HG03064 (cell line): Measurements from ENCODE around the gene LOXL3.
A peak's percentile ranks its signal among the peaks of the same experiment; 100 is the strongest.

Experiments
- ATAC-seq: cut with Tn5 transposase; IDR thresholded peaks from one replicate; pipeline ENCODE4 v1.9.1; 2021; ENCODE audit warnings: low read depth; ENCODE audit not compliant: unreplicated experiment

LOXL3 gene

DNA sequence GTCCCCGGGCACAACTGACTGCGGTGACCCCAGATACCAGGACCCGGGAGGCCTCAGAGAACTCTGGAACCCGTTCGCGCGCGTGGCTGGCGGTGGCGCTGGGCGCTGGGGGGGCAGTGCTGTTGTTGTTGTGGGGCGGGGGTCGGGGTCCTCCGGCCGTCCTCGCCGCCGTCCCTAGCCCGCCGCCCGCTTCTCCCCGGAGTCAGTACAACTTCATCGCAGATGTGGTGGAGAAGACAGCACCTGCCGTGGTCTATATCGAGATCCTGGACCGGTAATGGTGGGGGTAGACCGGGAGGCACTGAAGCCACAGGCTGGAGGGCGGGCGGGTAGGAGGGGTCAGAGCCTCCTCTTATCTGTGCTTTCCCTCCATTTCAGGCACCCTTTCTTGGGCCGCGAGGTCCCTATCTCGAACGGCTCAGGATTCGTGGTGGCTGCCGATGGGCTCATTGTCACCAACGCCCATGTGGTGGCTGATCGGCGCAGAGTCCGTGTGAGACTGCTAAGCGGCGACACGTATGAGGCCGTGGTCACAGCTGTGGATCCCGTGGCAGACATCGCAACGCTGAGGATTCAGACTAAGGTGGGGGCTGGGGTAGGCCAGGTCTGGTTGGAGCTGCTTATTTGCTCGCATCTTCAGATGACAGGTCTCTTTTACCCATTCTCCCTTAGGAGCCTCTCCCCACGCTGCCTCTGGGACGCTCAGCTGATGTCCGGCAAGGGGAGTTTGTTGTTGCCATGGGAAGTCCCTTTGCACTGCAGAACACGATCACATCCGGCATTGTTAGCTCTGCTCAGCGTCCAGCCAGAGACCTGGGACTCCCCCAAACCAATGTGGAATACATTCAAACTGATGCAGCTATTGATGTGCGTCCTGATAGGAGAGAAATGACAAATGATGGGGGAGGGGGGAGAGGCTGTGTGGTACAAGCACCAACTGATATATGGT is 23.2 kb downstream of the LOXL3 start:
- no peak for ATAC-seq

GRCh38 chr2:74529357-74530238 is 24.1 kb downstream of the LOXL3 start, which contains the start of the genes AUP1 and HTRA2:
TSS of gene AUP1 (minus strand) at chr2:74529706. CDS start at chr2:74529629, 77 bp downstream.
TSS of gene HTRA2 (plus strand) at chr2:74529933. CDS start at chr2:74530007, 74 bp downstream.
- ATAC-seq = peak; percentile 76

GRCh38 chr2:74528600-74529356 is 25.0 kb downstream of the LOXL3 start:
- ATAC-seq = peak; percentile 7

- no peak for ATAC-seq
Observed at GRCh38 chr2:74527741-74528140, 26.0 kb downstream of the LOXL3 start.

DNA sequence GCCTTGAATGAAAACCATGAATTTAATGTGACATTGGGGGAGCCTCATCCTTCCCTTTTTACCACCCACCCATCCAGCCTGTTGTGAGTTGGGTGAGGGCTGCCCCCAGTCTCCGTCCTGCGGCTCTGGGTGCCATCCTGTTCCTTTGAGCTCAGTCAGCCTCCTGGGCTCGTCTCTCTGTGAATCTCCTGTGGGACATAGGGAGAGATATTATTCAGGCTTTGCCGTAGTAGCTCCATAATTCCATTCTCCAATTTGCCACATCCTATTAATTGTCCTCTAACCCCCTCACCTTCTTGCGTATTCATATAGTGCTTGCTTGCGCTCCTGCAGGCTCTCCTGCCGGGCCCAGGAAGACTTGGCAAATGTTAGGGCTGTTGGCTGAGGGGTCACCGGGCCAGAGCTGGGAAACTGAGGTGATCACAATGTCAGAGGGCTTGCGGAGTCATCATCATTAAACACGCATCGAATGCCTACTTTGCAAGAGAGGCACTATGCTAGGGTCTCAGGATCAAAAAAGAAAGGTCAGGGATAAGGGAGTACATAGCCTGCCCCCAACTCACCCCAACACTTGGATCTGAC is 27.0 kb downstream of the LOXL3 start:
- ATAC-seq = no peak

- no peak for ATAC-seq
Observed at GRCh38 chr2:74525717-74526648, 27.8 kb downstream of the LOXL3 start, which contains the start of gene DQX1. TSS of gene DQX1 (minus strand) at chr2:74526231. CDS start at chr2:74525729, 502 bp downstream.

DNA sequence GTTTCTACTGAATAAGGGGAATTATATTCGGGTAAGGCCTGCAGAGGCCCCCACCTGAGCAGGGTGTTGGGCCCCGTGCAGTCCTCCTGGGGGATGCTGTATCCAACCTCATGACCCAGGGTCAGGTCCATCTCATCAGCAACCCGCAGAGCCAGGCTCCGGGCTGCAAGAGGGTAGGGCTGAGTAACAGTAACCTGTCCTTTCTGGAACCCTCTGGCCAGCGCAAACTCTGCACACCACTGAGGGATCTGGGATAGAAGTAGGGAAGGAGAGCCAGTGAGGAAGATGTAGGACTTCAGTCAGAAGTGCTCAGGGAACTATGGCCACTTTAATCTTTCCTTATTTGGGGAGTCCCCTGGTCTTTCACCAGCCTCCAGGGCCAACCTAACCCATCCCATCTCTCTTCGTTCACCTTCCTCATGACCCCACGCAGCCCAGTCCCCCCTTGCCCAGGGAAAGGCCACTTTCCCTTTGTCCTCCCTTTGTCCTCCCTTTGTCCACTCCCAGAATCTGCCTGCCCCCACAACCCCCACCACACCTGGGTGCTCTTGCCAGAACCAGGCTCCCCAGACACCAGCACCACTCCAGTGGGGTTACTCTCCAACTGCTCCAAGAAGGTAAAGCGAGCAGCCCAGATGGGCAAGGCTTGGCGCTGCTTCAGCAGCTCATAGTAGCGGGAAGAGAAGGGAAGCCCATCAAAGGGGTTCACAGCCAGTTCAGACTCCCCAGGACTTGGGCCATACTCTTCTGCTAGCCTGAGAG is 28.6 kb downstream of the LOXL3 start:
- ATAC-seq = no peak

DNA sequence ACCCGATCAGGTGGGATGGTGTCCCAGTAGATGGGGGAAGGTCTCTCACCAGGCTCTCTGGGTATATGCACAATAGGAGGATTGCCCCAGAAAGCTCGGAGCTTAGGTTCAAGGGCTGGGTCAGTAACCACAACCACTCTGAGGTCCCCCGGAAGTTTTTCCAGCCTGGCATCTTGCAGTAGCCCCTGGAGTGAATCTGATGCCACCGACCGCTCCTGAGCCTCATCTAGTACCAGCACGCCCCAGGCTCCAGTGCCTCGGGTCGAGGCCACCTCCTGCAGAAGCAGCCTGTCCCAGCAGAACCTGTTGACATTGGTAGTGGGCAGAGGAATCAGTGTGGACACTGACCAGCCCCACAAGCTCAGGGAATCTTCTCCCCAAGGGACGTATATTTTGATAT is 29.7 kb downstream of the LOXL3 start:
- ATAC-seq = no peak

- no peak for ATAC-seq
Observed at GRCh38 chr2:74522516-74522915, 31.2 kb downstream of the LOXL3 start.

- no peak for ATAC-seq
Observed at GRCh38 chr2:74516650-74517049, 37.1 kb downstream of the LOXL3 start.

DNA sequence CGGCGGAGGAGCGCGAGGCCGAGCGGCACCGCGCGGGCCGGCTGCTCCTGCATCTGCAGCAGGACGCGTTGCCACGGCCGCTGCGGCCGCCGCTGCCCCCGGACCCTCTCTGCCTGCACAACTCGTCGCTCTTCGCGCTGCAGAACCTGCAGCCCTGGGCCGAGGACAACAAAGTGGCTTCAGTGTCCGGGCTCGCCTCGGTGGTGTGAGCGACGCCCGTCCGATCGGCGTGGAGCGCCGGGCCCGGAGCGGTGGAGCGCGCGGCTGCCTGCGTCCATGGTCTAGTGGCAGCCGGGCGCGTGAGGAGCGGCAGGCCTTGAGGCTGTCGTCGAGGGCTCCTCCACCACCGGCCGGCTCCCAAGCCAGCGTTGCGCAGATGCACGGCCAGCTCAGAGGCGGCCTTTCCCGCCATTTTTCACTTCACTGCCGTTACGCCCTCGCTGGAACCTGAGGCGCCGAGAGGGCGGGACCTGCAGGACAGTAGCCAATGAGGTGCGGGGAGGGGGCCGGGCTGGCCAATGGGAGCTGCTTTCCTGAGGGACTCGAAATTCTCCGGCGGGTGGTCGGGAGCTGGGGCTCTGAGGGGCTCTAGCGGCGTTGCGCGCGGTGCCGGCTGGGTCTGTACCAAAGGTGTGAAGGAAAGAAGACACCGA is 37.6 kb downstream of the LOXL3 start:
- no peak for ATAC-seq

DNA sequence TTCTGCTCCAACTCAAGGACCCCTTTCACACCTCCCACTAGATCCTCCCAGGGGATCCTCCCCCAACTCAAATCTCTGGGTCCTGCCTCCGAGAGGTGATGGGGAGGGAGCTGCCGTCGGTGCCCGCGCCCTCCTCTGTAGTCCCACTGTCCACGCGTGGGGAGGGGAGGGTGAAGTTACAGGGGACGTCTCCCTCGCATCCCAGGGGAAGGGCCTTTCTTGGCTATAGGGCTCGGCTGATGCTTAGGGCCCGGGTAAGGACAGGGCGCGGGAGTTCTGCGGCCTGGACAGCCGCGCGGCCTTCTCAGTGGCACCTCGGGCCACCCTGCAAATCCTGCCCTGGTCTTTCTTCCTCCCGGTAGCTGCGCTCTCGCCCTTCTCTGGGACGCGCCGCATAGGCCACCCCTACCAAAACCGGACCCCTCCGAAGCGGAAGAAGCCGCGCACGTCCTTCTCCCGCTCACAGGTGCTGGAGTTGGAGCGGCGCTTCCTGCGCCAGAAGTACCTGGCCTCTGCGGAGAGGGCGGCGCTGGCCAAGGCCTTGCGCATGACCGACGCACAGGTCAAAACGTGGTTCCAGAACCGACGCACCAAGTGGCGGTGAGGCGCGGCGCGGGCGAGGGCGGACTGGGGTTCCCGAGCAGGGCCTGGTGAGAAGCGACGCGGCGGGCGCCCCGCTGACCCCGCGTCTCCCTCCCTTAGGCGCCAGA is 38.3 kb downstream of the LOXL3 start:
- no peak for ATAC-seq

- no peak for ATAC-seq
Observed at GRCh38 chr2:74514368-74515270, 39.1 kb downstream of the LOXL3 start, which contains the start of gene TLX2. TSS of gene TLX2 (plus strand) at chr2:74514450. CDS start at chr2:74514807, 357 bp downstream.

DNA sequence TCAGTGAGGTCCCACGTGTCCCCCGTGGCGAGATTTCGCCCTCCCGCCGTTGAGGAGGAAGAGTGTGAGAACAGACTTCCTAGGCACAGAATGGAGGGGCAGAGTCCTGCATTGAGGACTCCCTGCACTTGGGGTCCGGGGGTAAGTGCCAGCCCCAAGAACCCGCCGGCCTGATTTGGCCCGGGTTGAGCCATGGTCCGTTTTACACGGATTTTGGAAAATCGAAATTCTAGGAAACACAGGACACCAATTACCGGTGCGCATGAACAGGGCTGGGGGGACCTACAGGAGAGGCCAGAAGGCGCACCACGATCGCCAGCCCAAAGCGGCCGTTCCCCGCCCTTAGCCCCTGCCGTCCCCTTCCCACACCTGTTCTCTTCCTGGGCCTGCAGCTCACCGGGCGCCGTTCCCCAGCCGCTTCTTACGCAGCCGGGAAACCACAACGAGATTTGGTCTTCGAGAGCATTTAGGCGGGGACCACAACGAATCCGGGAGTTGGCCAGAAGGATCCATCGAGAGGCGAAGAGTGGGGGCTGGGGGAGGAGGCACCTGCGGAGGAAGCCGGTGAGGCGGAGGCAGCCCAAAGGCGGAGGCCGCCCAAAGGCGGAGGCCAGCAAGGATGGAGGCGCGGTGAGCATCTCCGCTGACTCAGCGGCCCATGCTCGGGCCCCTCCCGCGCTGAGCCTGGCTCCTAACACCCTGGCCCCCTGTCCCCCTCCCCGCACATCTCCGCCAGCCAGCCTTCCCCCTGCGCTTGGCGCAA is 40.0 kb downstream of the LOXL3 start:
- ATAC-seq = no peak
